ENCODE results near the gene PACS2. TPM values are rescaled to one million over a fixed set of nuclear protein-coding genes. Genes with fewer than 3 reads are reported as not detected.

PACS2 gene
- total and polyA plus RNA-seq, 2 donors (not counting 3 experiments of a cell fraction or from before 2014, with no cell fraction given), result 52.7 to 86.3 TPM

- Histone ChIP-seq H3K27ac (ENCODE audit: insufficient read depth, low read depth, low read length) (no peak overlapping the region), H3K9me3 (replicated peaks; ENCODE audit: control insufficient read depth, insufficient read depth, low read length) (no peaks in the 10 kb centered on the region), H3K79me2 (ENCODE audit: control insufficient read depth, insufficient read depth, low read length) (peaks cover 8% of the 10 kb centered on the region), H3K9me1 (replicated peaks; ENCODE audit: control insufficient read depth, extremely low read depth, insufficient read depth, low read length) (no peaks in the 10 kb centered on the region), H3K27me3 (ENCODE audit: control insufficient read depth in 2 of 2, insufficient read depth in 2 of 2, low read length in 2 of 2) (no peaks in the 10 kb centered on the region), H4K20me1 (replicated peaks; ENCODE audit: control insufficient read depth, extremely low read depth, insufficient read depth, low read length) (no peaks in the 10 kb centered on the region), H3K4me3 (replicated peaks in 1 of 3; ENCODE audit: insufficient read depth in 1 of 3, low read depth in 1 of 3, low read length in 3 of 3) (no peak overlapping the region), H3K4me1 (ENCODE audit: control insufficient read depth, extremely low read depth, insufficient read depth, low read length) (peaks cover 2% of the 10 kb centered on the region), H3K36me3 (ENCODE audit: control insufficient read depth in 2 of 2, extremely low read depth in 1 of 2, insufficient read depth in 2 of 2, low read length in 2 of 2) (no peaks in the 10 kb centered on the region), H3K9ac (replicated peaks; ENCODE audit: extremely low read depth, insufficient read depth, low read length) (no peak overlapping the region), H2AFZ (ENCODE audit: low read depth, low read length) (no peak overlapping the region), H3K4me2 (ENCODE audit: insufficient read depth, low read length) (no peak overlapping the region)
- dilution Hi-C loops (cut with MboI; ENCODE audit: extremely low pct_ligation_motif_present, low sequenced_read_pairs), result no loop called here
- FAIRE-seq (no peak), DNase-seq (ENCODE audit: low read depth, low spot score) (no peak)
- ChIA-PET POLR2A (no interaction called here), CTCF (interaction anchor here (0.8 to 3.3 kb wide), 5 partner anchors 9 to 253 kb away, joined by 3 to 19 read pairs (median 3); partner anchors contain the start of gene JAG2)
- intact Hi-C loops (cut with micrococcal nuclease), result no loop called here
- TF ChIP-seq POLR2A (IDR thresholded peaks at IDR 0.05; ENCODE audit: low read depth, low read length) (no peak), JUN (IDR thresholded peaks at IDR 0.05; ENCODE audit: borderline replicate concordance, insufficient read depth, insufficient read length, low read depth) (no peak), POLR2AphosphoS5 (IDR thresholded peaks at IDR 0.05; ENCODE audit: insufficient read depth, low read depth, low read length) (no peak), GATA2 (IDR thresholded peaks at IDR 0.05; ENCODE audit: insufficient read depth, insufficient read length, low read depth, low read length) (no peak), EZH2 (IDR thresholded peaks at IDR 0.05; ENCODE audit: borderline replicate concordance, low read depth, low read length, severe bottlenecking) (no peak), MYC (IDR thresholded peaks at IDR 0.05; ENCODE audit: low read depth, low read length) (no peak), FOS (IDR thresholded peaks at IDR 0.05; ENCODE audit: borderline replicate concordance, insufficient read depth, low read length) (no peak)
- TF ChIP-seq, protein P1, sequence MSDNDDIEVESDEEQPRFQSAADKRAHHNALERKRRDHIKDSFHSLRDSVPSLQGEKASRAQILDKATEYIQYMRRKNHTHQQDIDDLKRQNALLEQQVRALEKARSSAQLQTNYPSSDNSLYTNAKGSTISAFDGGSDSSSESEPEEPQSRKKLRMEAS (IDR thresholded peaks at IDR 0.05; ENCODE audit: insufficient read depth, insufficient read length), result no peak
- TF ChIP-seq, protein P2, sequence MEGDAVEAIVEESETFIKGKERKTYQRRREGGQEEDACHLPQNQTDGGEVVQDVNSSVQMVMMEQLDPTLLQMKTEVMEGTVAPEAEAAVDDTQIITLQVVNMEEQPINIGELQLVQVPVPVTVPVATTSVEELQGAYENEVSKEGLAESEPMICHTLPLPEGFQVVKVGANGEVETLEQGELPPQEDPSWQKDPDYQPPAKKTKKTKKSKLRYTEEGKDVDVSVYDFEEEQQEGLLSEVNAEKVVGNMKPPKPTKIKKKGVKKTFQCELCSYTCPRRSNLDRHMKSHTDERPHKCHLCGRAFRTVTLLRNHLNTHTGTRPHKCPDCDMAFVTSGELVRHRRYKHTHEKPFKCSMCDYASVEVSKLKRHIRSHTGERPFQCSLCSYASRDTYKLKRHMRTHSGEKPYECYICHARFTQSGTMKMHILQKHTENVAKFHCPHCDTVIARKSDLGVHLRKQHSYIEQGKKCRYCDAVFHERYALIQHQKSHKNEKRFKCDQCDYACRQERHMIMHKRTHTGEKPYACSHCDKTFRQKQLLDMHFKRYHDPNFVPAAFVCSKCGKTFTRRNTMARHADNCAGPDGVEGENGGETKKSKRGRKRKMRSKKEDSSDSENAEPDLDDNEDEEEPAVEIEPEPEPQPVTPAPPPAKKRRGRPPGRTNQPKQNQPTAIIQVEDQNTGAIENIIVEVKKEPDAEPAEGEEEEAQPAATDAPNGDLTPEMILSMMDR (IDR thresholded peaks at IDR 0.05; ENCODE audit: extremely low read depth in 1 of 2, insufficient read depth in 1 of 2, low read depth in 1 of 2, low read length in 2 of 2), result no peak
- no TSS peak for BruUV-seq (replicated peaks)
These were observed 28.6 kb downstream of the PACS2 start for GRCh38 chr14:105343194-105343593.
